ENCODE results near the gene STK4. TPM values are rescaled to one million over a fixed set of nuclear protein-coding genes. Genes with fewer than 3 reads are reported as not detected.

Gene STK4
- total and polyA plus RNA-seq, 9 donors, result 8.3 to 27.5 (median 19.6) TPM

GRCh38 chr20:45044084-45044573 is 77.8 kb downstream of the STK4 start:
- Histone ChIP-seq H3K27ac (no peak overlapping the region), H3K9me3 (no peaks in the 10 kb centered on the region), H3K4me1 (ENCODE audit: insufficient read depth) (no peaks in the 10 kb centered on the region), H3K4me3 (no peak overlapping the region), H3K36me3 (no peaks in the 10 kb centered on the region), H3K27me3 (no peaks in the 10 kb centered on the region)
- intact Hi-C loops (cut with DNase I), result no loop called here
- TF ChIP-seq EP300 (IDR thresholded peaks at IDR 0.05), result no peak
- peak in 2 of 3 donors; percentile 33 to 44 for TF ChIP-seq CTCF (IDR thresholded peaks at IDR 0.05)
- DNase-seq, result no peak
- WGBS, 3 donors, result 16 to 32% (median 17%) methylated on average over 5 of the region's 5 CpGs

- WGBS, 3 donors, result 64 to 85% (median 83%) methylated on average over 3 of the region's 3 CpGs
- TF ChIP-seq CTCF (IDR thresholded peaks at IDR 0.05) (no peak), POLR2A (IDR thresholded peaks at IDR 0.05) (no peak), EP300 (IDR thresholded peaks at IDR 0.05) (no peak)
- no peaks in the 10 kb centered on the region for H3K27me3 ChIP-seq
- no peak for DNase-seq
- no peaks in the 10 kb centered on the region for H3K9me3 ChIP-seq
- H3K27ac ChIP-seq, result no peak overlapping the region
- no peaks in the 10 kb centered on the region for H3K4me1 ChIP-seq (ENCODE audit: insufficient read depth)
- intact Hi-C loops (cut with DNase I), result no loop called here
- H3K4me3 ChIP-seq, result no peak overlapping the region
- no peaks in the 10 kb centered on the region for H3K36me3 ChIP-seq
Observed at GRCh38 chr20:45044601-45045000, 78.3 kb downstream of the STK4 start.

- Histone ChIP-seq H3K4me3 (no peak overlapping the region), H3K27me3 (no peaks in the 10 kb centered on the region), H3K36me3 (no peaks in the 10 kb centered on the region), H3K4me1 (ENCODE audit: insufficient read depth) (no peaks in the 10 kb centered on the region), H3K9me3 (no peaks in the 10 kb centered on the region), H3K27ac (no peak overlapping the region)
- intact Hi-C loops (cut with DNase I), result no loop called here
- DNase-seq, result no peak
- TF ChIP-seq CTCF (IDR thresholded peaks at IDR 0.05), result no peak
- TF ChIP-seq EP300 (IDR thresholded peaks at IDR 0.05), result no peak
- no peak for TF ChIP-seq POLR2A (IDR thresholded peaks at IDR 0.05)
- 95 to 96% (median 96%) methylated on average over 2 of the region's 2 CpGs for WGBS, 3 donors
Observed at GRCh38 chr20:45047581-45048119, 81.3 kb downstream of the STK4 start.

- Histone ChIP-seq H3K27ac (no peak overlapping the region), H3K27me3 (no peaks in the 10 kb centered on the region), H3K4me1 (ENCODE audit: insufficient read depth) (no peaks in the 10 kb centered on the region), H3K9me3 (no peaks in the 10 kb centered on the region), H3K36me3 (no peaks in the 10 kb centered on the region), H3K4me3 (no peak overlapping the region)
- WGBS, 3 donors, result 71 to 75% (median 73%) methylated on average over 3 of the region's 3 CpGs
- DNase-seq, result no peak
- no peak for TF ChIP-seq POLR2A (IDR thresholded peaks at IDR 0.05)
- TF ChIP-seq CTCF (IDR thresholded peaks at IDR 0.05), result no peak
- no peak for TF ChIP-seq EP300 (IDR thresholded peaks at IDR 0.05)
- intact Hi-C loops (cut with DNase I), result no loop called here
Observed at GRCh38 chr20:45049438-45049837, 83.1 kb downstream of the STK4 start.

Measured in ovary (tissue), 9 donors.